Small intestine (tissue), 7 donors: ENCODE results near the gene CCL13. TPM values are rescaled to one million over a fixed set of nuclear protein-coding genes. Genes with fewer than 3 reads are reported as not detected.

Experiments
- DNase-seq, 2 donors: peaks; one replicate each; pipeline versions ENCODE4 v3.0.0 to v3.0.0-alpha.2; 2013
- FAIRE-seq: peaks from 2 replicates; lab custom pipeline; 2012; peaks lifted over from hg19 to GRCh38; lab: Jason Lieb, UNC
- H3K27ac ChIP-seq, 3 donors: one replicate each; pipeline ENCODE4 v1.5.1; 2013; ENCODE audit warnings: low read length in 2 of 3, mild to moderate bottlenecking in 2 of 3, control low read depth in 1 of 3, inconsistent platforms in 1 of 3, low read depth in 1 of 3, moderate library complexity in 1 of 3
- H3K27me3 ChIP-seq, 3 donors: one replicate each; pipeline ENCODE4 v1.6.1; 2013; ENCODE audit warnings: low read length in 3 of 3, inconsistent platforms in 1 of 3; ENCODE audit not compliant: control insufficient read depth in 3 of 3, insufficient read depth in 3 of 3
- H3K36me3 ChIP-seq, 3 donors: one replicate each; pipeline ENCODE4 v1.6.1; 2013; ENCODE audit warnings: low read length in 3 of 3, inconsistent platforms in 1 of 3, low read depth in 1 of 3, mild to moderate bottlenecking in 1 of 3, moderate library complexity in 1 of 3; ENCODE audit not compliant: control insufficient read depth in 3 of 3, insufficient read depth in 2 of 3
- H3K4me1 ChIP-seq, 3 donors: one replicate each; pipeline ENCODE4 v1.6.1; 2013; ENCODE audit warnings: low read length in 2 of 3, inconsistent platforms in 1 of 3, low read depth in 1 of 3, mild to moderate bottlenecking in 1 of 3, moderate library complexity in 1 of 3; ENCODE audit not compliant: control insufficient read depth in 3 of 3, insufficient read depth in 2 of 3
- H3K4me3 ChIP-seq, 3 donors: one replicate each; pipeline ENCODE4 v1.5.1; 2013; ENCODE audit warnings: low read length in 3 of 3, control low read depth in 1 of 3, inconsistent platforms in 1 of 3, low read depth in 1 of 3, mild to moderate bottlenecking in 1 of 3, moderate library complexity in 1 of 3
- H3K9me3 ChIP-seq, 2 donors: one replicate each; pipeline ENCODE4 v1.6.1; 2013; ENCODE audit warnings: low read depth in 1 of 2, low read length in 1 of 2; ENCODE audit not compliant: control insufficient read depth in 2 of 2, insufficient read depth in 1 of 2
- WGBS, 3 donors: extraction: QIAGEN DNeasy Blood & Tissue Kit; methylation state at CpG; one replicate each; pipeline ENCODE4 v1.1.7; 2013; 5-methylcytosine and 5-hydroxymethylcytosine counted together
- polyA plus RNA-seq, 4 donors: library from polyadenylated mRNA; stranded (reverse) in 3 of 4; unstranded in 1 of 4; fragments of 200-250 nt in 3 of 4; fragments of 120-200 nt in 1 of 4; gene quantifications; one replicate each; pipeline versions ENCODE4 v1.2.1 to v1.2.3, GENCODE V29; 2013
- donor health status: healthy with polysubstance abuse.
- donor health status: control.
- donor health status: control.
- donor health status: Bipolar disorder and iron deficiency.
- donor health status: healthy.

The CCL13 gene
- polyA plus RNA-seq, 4 donors, result 0.07 to 7.6 (median 1.6) TPM; not detected in 1

GRCh38 chr17:34383216-34383615, 26.9 kb downstream of the CCL13 start:
- FAIRE-seq (no peak), DNase-seq (no peak)
- H3K27me3 ChIP-seq, result peaks cover 0 to 8% (median 0%) of the 10 kb centered on the region in 3 donors
- H3K4me1 ChIP-seq, result no peaks in the 10 kb centered on the region
- H3K4me3 ChIP-seq, result no peak overlapping the region
- WGBS, 3 donors, result 70 to 79% (median 75%) methylated on average over 3 of the region's 3 CpGs
- no peaks in the 10 kb centered on the region for H3K36me3 ChIP-seq
- H3K9me3 ChIP-seq, result no peaks in the 10 kb centered on the region
- no peak overlapping the region for H3K27ac ChIP-seq

DNA sequence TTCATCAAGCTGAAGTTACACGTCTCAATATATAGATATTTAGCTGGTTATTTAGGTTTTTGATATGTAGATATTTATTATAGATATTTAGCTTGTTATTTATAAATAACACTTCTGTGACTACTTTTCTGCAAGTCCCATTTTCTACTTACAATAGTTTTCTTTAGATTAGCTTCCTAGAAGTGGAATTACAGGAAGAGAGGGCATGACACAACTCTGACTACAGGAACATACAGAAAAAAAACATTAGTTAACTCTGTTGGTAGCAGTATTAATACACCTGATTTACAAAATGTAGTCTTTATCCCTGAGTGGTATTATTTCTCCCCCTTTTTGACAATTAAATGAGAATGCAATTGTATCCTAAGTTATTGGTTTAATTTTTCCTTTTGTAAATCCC, 28.0 kb downstream of the CCL13 start:
- Histone ChIP-seq H3K36me3 (no peaks in the 10 kb centered on the region), H3K9me3 (no peaks in the 10 kb centered on the region), H3K27ac (no peak overlapping the region), H3K4me3 (no peak overlapping the region), H3K4me1 (no peaks in the 10 kb centered on the region), H3K27me3 (peaks cover 0 to 8% (median 0%) of the 10 kb centered on the region in 3 donors)
- WGBS, 3 donors, result 75 to 83% (median 78%) methylated on average over 1 of the region's 1 CpG
- FAIRE-seq (no peak), DNase-seq (no peak)

- DNase-seq (no peak), FAIRE-seq (no peak)
- WGBS, 3 donors, result 65 to 72% (median 65%) methylated on average over 9 of the region's 9 CpGs
- Histone ChIP-seq H3K27me3 (peaks cover 0 to 8% (median 0%) of the 10 kb centered on the region in 3 donors), H3K4me3 (no peak overlapping the region), H3K4me1 (no peaks in the 10 kb centered on the region), H3K36me3 (no peaks in the 10 kb centered on the region), H3K27ac (no peak overlapping the region), H3K9me3 (no peaks in the 10 kb centered on the region)
Measured at GRCh38 chr17:34384822-34385605, 28.7 kb downstream of the CCL13 start.

DNA sequence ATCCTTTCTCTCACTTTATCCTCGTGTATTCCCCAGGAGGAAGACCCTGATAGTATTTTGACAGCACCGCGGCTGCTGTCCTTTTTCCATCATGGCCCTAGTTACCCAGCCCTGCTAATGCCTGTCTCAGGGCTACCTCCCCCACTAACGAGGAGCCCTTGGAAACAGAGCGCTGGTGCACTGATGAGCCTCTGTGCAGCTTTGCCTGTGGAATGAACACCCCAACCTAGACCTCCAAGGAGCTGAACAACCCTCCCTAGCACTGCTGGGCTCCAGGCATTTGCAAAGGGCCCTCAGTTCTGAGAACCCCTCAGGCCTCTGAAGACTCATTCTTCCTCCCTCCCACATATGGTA, 30.0 kb downstream of the CCL13 start:
- Histone ChIP-seq H3K4me3 (no peak overlapping the region), H3K36me3 (no peaks in the 10 kb centered on the region), H3K9me3 (no peaks in the 10 kb centered on the region), H3K27me3 (peaks cover 0 to 8% (median 0%) of the 10 kb centered on the region in 3 donors), H3K27ac (peak overlapping the region in 1 of 3 donors; percentile 2), H3K4me1 (no peaks in the 10 kb centered on the region)
- no peak for DNase-seq
- 70 to 84% (median 83%) methylated on average over 5 of the region's 5 CpGs for WGBS, 3 donors
- no peak for FAIRE-seq

GRCh38 chr17:34386697-34387550, 30.6 kb downstream of the CCL13 start:
- FAIRE-seq (no peak), DNase-seq (no peak)
- Histone ChIP-seq H3K9me3 (no peaks in the 10 kb centered on the region), H3K36me3 (no peaks in the 10 kb centered on the region), H3K4me3 (no peak overlapping the region), H3K27ac (peak overlapping the region in 1 of 3 donors; percentile 2), H3K4me1 (no peaks in the 10 kb centered on the region), H3K27me3 (peaks cover 0 to 8% (median 0%) of the 10 kb centered on the region in 3 donors)
- WGBS, 3 donors, result 65 to 69% (median 68%) methylated on average over 5 of the region's 5 CpGs

GRCh38 chr17:34387566-34387965, 31.3 kb downstream of the CCL13 start:
- Histone ChIP-seq H3K27me3 (peaks cover 0 to 5% (median 0%) of the 10 kb centered on the region in 3 donors), H3K36me3 (no peaks in the 10 kb centered on the region), H3K4me1 (no peaks in the 10 kb centered on the region), H3K9me3 (no peaks in the 10 kb centered on the region), H3K27ac (no peak overlapping the region), H3K4me3 (no peak overlapping the region)
- DNase-seq, result no peak
- FAIRE-seq, result no peak
- 47 to 63% (median 48%) methylated on average over 5 of the region's 5 CpGs for WGBS, 3 donors

- Histone ChIP-seq H3K9me3 (no peaks in the 10 kb centered on the region), H3K27ac (no peak overlapping the region), H3K4me3 (no peak overlapping the region), H3K36me3 (no peaks in the 10 kb centered on the region), H3K27me3 (peaks cover 0 to 4% (median 0%) of the 10 kb centered on the region in 3 donors), H3K4me1 (no peaks in the 10 kb centered on the region)
- FAIRE-seq (no peak), DNase-seq (no peak)
- 55 to 61% (median 58%) methylated on average over 6 of the region's 6 CpGs for WGBS, 3 donors
Measured at GRCh38 chr17:34389126-34389750, 33.0 kb downstream of the CCL13 start.

DNA sequence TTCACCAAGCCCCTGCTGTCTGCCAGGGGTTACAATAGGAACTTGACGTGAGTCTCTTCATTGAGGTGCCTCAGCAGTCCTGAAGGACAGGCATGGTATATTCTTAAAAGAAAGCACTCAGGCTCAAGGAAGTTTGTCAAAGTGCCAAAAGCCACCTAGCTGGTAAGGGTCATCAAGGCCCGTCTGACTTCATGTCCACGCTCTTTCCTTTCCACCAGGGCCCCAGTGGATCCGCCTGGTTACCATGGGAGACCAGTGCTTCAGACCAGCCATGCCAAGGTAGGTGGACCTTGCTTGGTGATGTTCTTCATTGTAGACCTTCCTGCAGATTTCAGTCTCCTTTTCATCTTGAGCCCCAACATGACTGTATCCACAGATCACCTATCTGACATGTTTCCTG, 34.4 kb downstream of the CCL13 start:
- WGBS, 3 donors, result 84 to 91% (median 90%) methylated on average over 4 of the region's 4 CpGs
- Histone ChIP-seq H3K27me3 (peaks cover 0 to under 1% (median 0%) of the 10 kb centered on the region in 3 donors), H3K36me3 (no peaks in the 10 kb centered on the region), H3K4me3 (no peak overlapping the region), H3K27ac (no peak overlapping the region), H3K9me3 (no peaks in the 10 kb centered on the region), H3K4me1 (no peaks in the 10 kb centered on the region)
- DNase-seq (no peak), FAIRE-seq (no peak)
